Neural progenitor cell (in vitro differentiated cells): ENCODE results near the gene MAP2. TPM values are rescaled to one million over a fixed set of nuclear protein-coding genes. Genes with fewer than 3 reads are reported as not detected.

Source experiments
- DNase-seq: peaks from one replicate; pipeline ENCODE4 v3.0.0-alpha.2; 2016; ENCODE audit warnings: low spot score
- H2AFZ ChIP-seq: fragments of 200-600 bp; sonication (generic); replicated peaks from 2 replicates; pipeline ENCODE4 v1.6.1; 2016; ENCODE audit warnings: antibody characterized with exemption
- H3F3A ChIP-seq: fragments of 200-600 bp; sonication (generic); 2 replicates; pipeline ENCODE4 v1.6.1; 2016; ENCODE audit warnings: antibody characterized with exemption, low read depth
- H3K27ac ChIP-seq: fragments of 200-600 bp; sonication (generic); 2 replicates; pipeline ENCODE4 v1.5.1; 2016; ENCODE audit warnings: mild to moderate bottlenecking
- H3K27me3 ChIP-seq: fragments of 200-600 bp; sonication (generic); 2 replicates; pipeline ENCODE4 v1.6.1; 2016; ENCODE audit warnings: mild to moderate bottlenecking, moderate library complexity
- H3K36me3 ChIP-seq: fragments of 200-600 bp; sonication (generic); 2 replicates; pipeline ENCODE4 v1.5.1; 2016
- H3K4me1 ChIP-seq: fragments of 200-600 bp; sonication (generic); 2 replicates; pipeline ENCODE4 v1.6.1; 2016; ENCODE audit warnings: mixed run types
- H3K4me2 ChIP-seq: fragments of 200-600 bp; sonication (generic); 2 replicates; pipeline ENCODE4 v1.6.1; 2016
- H3K4me3 ChIP-seq: fragments of 200-600 bp; sonication (generic); 2 replicates; pipeline ENCODE4 v1.5.1; 2016
- H3K79me2 ChIP-seq: fragments of 200-600 bp; sonication (generic); 2 replicates; pipeline ENCODE4 v1.6.1; 2016; ENCODE audit warnings: low read depth
- H3K9ac ChIP-seq: fragments of 200-600 bp; sonication (generic); 2 replicates; pipeline ENCODE4 v1.6.1; 2016
- H3K9me3 ChIP-seq: fragments of 200-600 bp; sonication (generic); 2 replicates; pipeline ENCODE4 v1.5.1; 2016; ENCODE audit warnings: low read depth
- H4K20me1 ChIP-seq: fragments of 200-600 bp; sonication (generic); 2 replicates; pipeline ENCODE4 v1.6.1; 2016; ENCODE audit warnings: low read depth
- H3K27ac Mint-ChIP-seq: 3 replicates; pipeline ENCODE4 v1.8.0; 2021; ENCODE audit warnings: mixed read lengths
- H3K27me3 Mint-ChIP-seq: 2 replicates; pipeline ENCODE4 v1.8.0; 2022; ENCODE audit warnings: low read depth, mild to moderate bottlenecking, inconsistent platforms, moderate library complexity, mixed read lengths; ENCODE audit not compliant: insufficient read depth
- H3K36me3 Mint-ChIP-seq: 3 replicates; pipeline ENCODE4 v1.8.0; 2021; ENCODE audit warnings: mixed read lengths
- H3K4me1 Mint-ChIP-seq: 3 replicates; pipeline ENCODE4 v1.8.0; 2021; ENCODE audit warnings: mixed read lengths
- H3K4me3 Mint-ChIP-seq: 3 replicates; pipeline ENCODE4 v1.8.0; 2021; ENCODE audit warnings: mild to moderate bottlenecking, moderate library complexity, mixed read lengths
- H3K9me3 Mint-ChIP-seq: 3 replicates; pipeline ENCODE4 v1.8.0; 2020; ENCODE audit warnings: mixed read lengths
- CTCF ChIP-seq: fragments of 200-600 bp; sonication (generic); IDR thresholded peaks from 2 replicates; pipeline ENCODE4 v1.5.1; 2017; ENCODE audit warnings: antibody characterized with exemption, mild to moderate bottlenecking
- EZH2 ChIP-seq: fragments of 200-600 bp; sonication (generic); IDR thresholded peaks from 2 replicates; pipeline ENCODE4 v1.6.1; 2017; ENCODE audit warnings: antibody characterized with exemption, mild to moderate bottlenecking, moderate library complexity
- EZH2phosphoT487 ChIP-seq: fragments of 200-600 bp; sonication (generic); IDR thresholded peaks from 2 replicates; pipeline ENCODE4 v1.6.1; 2017; ENCODE audit warnings: antibody characterized with exemption
- total RNA-seq: library from RNA; depleted of rRNA; stranded (reverse); fragments of >200 nt; gene quantifications from 2 replicates; pipeline ENCODE4 v1.2.3, GENCODE V29; 2015; ENCODE audit warnings: low replicate concordance

Gene MAP2
- total RNA-seq, 1 donor from 2014 or later: 102 TPM

GRCh38 chr2:209666296-209666695 lies 242.4 kb downstream of the MAP2 start:
- H3K9me3 Mint-ChIP-seq: peaks cover 9% of the 10 kb centered on the region
- H3K4me2 ChIP-seq: no peak overlapping the region
- H3K4me3 Mint-ChIP-seq: no peak overlapping the region
- no peak overlapping the region for H3K27ac ChIP-seq
- peaks cover 57% of the 10 kb centered on the region for H3K4me1 Mint-ChIP-seq
- TF ChIP-seq EZH2: no peak
- no peak for TF ChIP-seq CTCF
- no peak for TF ChIP-seq EZH2phosphoT487
- peaks cover 46% of the 10 kb centered on the region for H3K36me3 Mint-ChIP-seq
- H3K4me3 ChIP-seq: no peak overlapping the region
- peaks cover 47% of the 10 kb centered on the region for H3K4me1 ChIP-seq
- no peaks in the 10 kb centered on the region for H3K27me3 ChIP-seq
- H3K27ac Mint-ChIP-seq: no peak overlapping the region
- no peaks in the 10 kb centered on the region for H3K36me3 ChIP-seq
- H3F3A ChIP-seq: peaks cover 5% of the 10 kb centered on the region
- no peaks in the 10 kb centered on the region for H3K27me3 Mint-ChIP-seq
- no peak overlapping the region for H3K9ac ChIP-seq
- no peaks in the 10 kb centered on the region for H4K20me1 ChIP-seq
- H3K79me2 ChIP-seq: no peaks in the 10 kb centered on the region
- no peak overlapping the region for H2AFZ ChIP-seq
- H3K9me3 ChIP-seq: no peaks in the 10 kb centered on the region
- DNase-seq: no peak

- no peak overlapping the region for H2AFZ ChIP-seq
- Mint-ChIP-seq H3K27ac (peak overlapping the region; percentile 85), H3K4me1 (peaks cover 42% of the 10 kb centered on the region), H3K27me3 (no peaks in the 10 kb centered on the region), H3K36me3 (peaks cover 42% of the 10 kb centered on the region), H3K9me3 (peaks cover 4% of the 10 kb centered on the region), H3K4me3 (no peak overlapping the region)
- H3K79me2 ChIP-seq: no peaks in the 10 kb centered on the region
- no peaks in the 10 kb centered on the region for H3K36me3 ChIP-seq
- peak overlapping the region; percentile 48 for H3K4me2 ChIP-seq
- H3K9me3 ChIP-seq: no peaks in the 10 kb centered on the region
- H3K27ac ChIP-seq: peak overlapping the region; percentile 16
- DNase-seq: peak; percentile 26
- H3K27me3 ChIP-seq: no peaks in the 10 kb centered on the region
- H4K20me1 ChIP-seq: no peaks in the 10 kb centered on the region
- TF ChIP-seq EZH2phosphoT487: no peak
- no peak for TF ChIP-seq EZH2
- no peak for TF ChIP-seq CTCF
- peaks cover 25% of the 10 kb centered on the region for H3K4me1 ChIP-seq
- H3K9ac ChIP-seq: no peak overlapping the region
- no peaks in the 10 kb centered on the region for H3F3A ChIP-seq
- no peak overlapping the region for H3K4me3 ChIP-seq
Measured at GRCh38 chr2:209671020-209671680, 247.3 kb downstream of the MAP2 start.

DNA sequence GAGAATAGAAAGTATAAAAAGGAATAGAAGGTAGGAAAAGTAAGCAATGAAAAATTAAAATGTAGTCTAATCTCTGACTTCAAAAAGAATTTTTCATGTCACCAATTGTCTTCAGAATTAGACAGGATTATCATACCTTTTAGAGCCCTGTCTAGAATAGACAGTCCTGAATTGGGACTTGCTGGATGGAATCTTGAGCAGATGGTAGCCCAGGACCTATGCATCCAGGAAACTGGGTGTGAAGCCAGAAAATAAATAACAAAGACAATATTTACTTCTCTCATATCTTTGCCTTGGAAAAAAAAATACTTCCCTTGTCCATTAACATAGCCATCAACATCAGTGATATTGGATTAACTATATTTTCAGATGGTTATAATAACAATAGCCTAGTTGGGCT lies 250.0 kb downstream of the MAP2 start:
- H3K27ac Mint-ChIP-seq: no peak overlapping the region
- DNase-seq: no peak
- Histone ChIP-seq H4K20me1 (no peaks in the 10 kb centered on the region), H3K4me3 (no peak overlapping the region), H3K9me3 (no peaks in the 10 kb centered on the region), H3K27ac (no peak overlapping the region), H3K4me1 (peaks cover 21% of the 10 kb centered on the region), H3F3A (no peaks in the 10 kb centered on the region), H3K79me2 (no peaks in the 10 kb centered on the region), H3K36me3 (no peaks in the 10 kb centered on the region), H3K27me3 (no peaks in the 10 kb centered on the region), H3K9ac (no peak overlapping the region), H2AFZ (no peak overlapping the region), H3K4me2 (no peak overlapping the region)
- no peak overlapping the region for H3K4me3 Mint-ChIP-seq
- no peaks in the 10 kb centered on the region for H3K9me3 Mint-ChIP-seq
- H3K27me3 Mint-ChIP-seq: no peaks in the 10 kb centered on the region
- peaks cover 47% of the 10 kb centered on the region for H3K4me1 Mint-ChIP-seq
- peaks cover 33% of the 10 kb centered on the region for H3K36me3 Mint-ChIP-seq
- TF ChIP-seq EZH2 (no peak), EZH2phosphoT487 (no peak), CTCF (no peak)
